Neural progenitor cell (in vitro differentiated cells): ENCODE results near the gene ARPC2. TPM values are rescaled to one million over a fixed set of nuclear protein-coding genes. Genes with fewer than 3 reads are reported as not detected.

Source experiments
- DNase-seq: peaks from one replicate; pipeline ENCODE4 v3.0.0-alpha.2; 2016; ENCODE audit warnings: low spot score
- H2AFZ ChIP-seq: fragments of 200-600 bp; sonication (generic); replicated peaks from 2 replicates; pipeline ENCODE4 v1.6.1; 2016; ENCODE audit warnings: antibody characterized with exemption
- H3F3A ChIP-seq: fragments of 200-600 bp; sonication (generic); 2 replicates; pipeline ENCODE4 v1.6.1; 2016; ENCODE audit warnings: antibody characterized with exemption, low read depth
- H3K27ac ChIP-seq: fragments of 200-600 bp; sonication (generic); 2 replicates; pipeline ENCODE4 v1.5.1; 2016; ENCODE audit warnings: mild to moderate bottlenecking
- H3K27me3 ChIP-seq: fragments of 200-600 bp; sonication (generic); 2 replicates; pipeline ENCODE4 v1.6.1; 2016; ENCODE audit warnings: mild to moderate bottlenecking, moderate library complexity
- H3K36me3 ChIP-seq: fragments of 200-600 bp; sonication (generic); 2 replicates; pipeline ENCODE4 v1.5.1; 2016
- H3K4me1 ChIP-seq: fragments of 200-600 bp; sonication (generic); 2 replicates; pipeline ENCODE4 v1.6.1; 2016; ENCODE audit warnings: mixed run types
- H3K4me2 ChIP-seq: fragments of 200-600 bp; sonication (generic); 2 replicates; pipeline ENCODE4 v1.6.1; 2016
- H3K4me3 ChIP-seq: fragments of 200-600 bp; sonication (generic); 2 replicates; pipeline ENCODE4 v1.5.1; 2016
- H3K79me2 ChIP-seq: fragments of 200-600 bp; sonication (generic); 2 replicates; pipeline ENCODE4 v1.6.1; 2016; ENCODE audit warnings: low read depth
- H3K9ac ChIP-seq: fragments of 200-600 bp; sonication (generic); 2 replicates; pipeline ENCODE4 v1.6.1; 2016
- H3K9me3 ChIP-seq: fragments of 200-600 bp; sonication (generic); 2 replicates; pipeline ENCODE4 v1.5.1; 2016; ENCODE audit warnings: low read depth
- H4K20me1 ChIP-seq: fragments of 200-600 bp; sonication (generic); 2 replicates; pipeline ENCODE4 v1.6.1; 2016; ENCODE audit warnings: low read depth
- H3K27ac Mint-ChIP-seq: 3 replicates; pipeline ENCODE4 v1.8.0; 2021; ENCODE audit warnings: mixed read lengths
- H3K27me3 Mint-ChIP-seq: 2 replicates; pipeline ENCODE4 v1.8.0; 2022; ENCODE audit warnings: low read depth, mild to moderate bottlenecking, inconsistent platforms, moderate library complexity, mixed read lengths; ENCODE audit not compliant: insufficient read depth
- H3K36me3 Mint-ChIP-seq: 3 replicates; pipeline ENCODE4 v1.8.0; 2021; ENCODE audit warnings: mixed read lengths
- H3K4me1 Mint-ChIP-seq: 3 replicates; pipeline ENCODE4 v1.8.0; 2021; ENCODE audit warnings: mixed read lengths
- H3K4me3 Mint-ChIP-seq: 3 replicates; pipeline ENCODE4 v1.8.0; 2021; ENCODE audit warnings: mild to moderate bottlenecking, moderate library complexity, mixed read lengths
- H3K9me3 Mint-ChIP-seq: 3 replicates; pipeline ENCODE4 v1.8.0; 2020; ENCODE audit warnings: mixed read lengths
- EZH2 ChIP-seq: fragments of 200-600 bp; sonication (generic); IDR thresholded peaks from 2 replicates; pipeline ENCODE4 v1.6.1; 2017; ENCODE audit warnings: antibody characterized with exemption, mild to moderate bottlenecking, moderate library complexity
- EZH2phosphoT487 ChIP-seq: fragments of 200-600 bp; sonication (generic); IDR thresholded peaks from 2 replicates; pipeline ENCODE4 v1.6.1; 2017; ENCODE audit warnings: antibody characterized with exemption
- total RNA-seq: library from RNA; depleted of rRNA; stranded (reverse); fragments of >200 nt; gene quantifications from 2 replicates; pipeline ENCODE4 v1.2.3, GENCODE V29; 2015; ENCODE audit warnings: low replicate concordance
- TF ChIP-seq, protein P1 (sequence below): fragments of 200-600 bp; sonication (generic); IDR thresholded peaks from 2 replicates; pipeline ENCODE4 v1.5.1; 2017; ENCODE audit warnings: antibody characterized with exemption, mild to moderate bottlenecking

Gene ARPC2
- total RNA-seq, 1 donor from 2014 or later, result 155 TPM

GRCh38 chr2:218259099-218259961, 42.3 kb downstream of the ARPC2 start:
- H3K9me3 ChIP-seq, result no peaks in the 10 kb centered on the region

DNA sequence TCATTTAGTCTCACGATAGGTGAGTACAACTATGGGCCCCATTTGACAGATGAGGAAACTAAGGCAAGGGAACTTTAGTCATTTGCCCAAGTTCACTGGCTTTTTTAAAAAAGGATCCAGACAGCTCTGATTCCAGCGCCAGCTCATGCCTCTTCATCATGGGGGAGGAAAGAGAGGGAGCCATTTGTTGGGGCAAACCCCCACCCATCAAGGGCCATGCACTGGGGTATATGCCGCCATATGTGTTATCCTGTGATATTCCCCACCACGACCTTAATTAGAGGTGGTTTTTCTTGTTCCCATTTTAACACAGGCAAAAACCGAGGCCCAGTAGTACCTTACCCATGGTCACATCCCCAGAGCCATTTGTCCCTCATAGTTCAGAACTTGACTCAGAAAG, 43.2 kb downstream of the ARPC2 start:
- H3F3A ChIP-seq, result peaks cover 28% of the 10 kb centered on the region
- peak overlapping the region; percentile 3 for H3K27ac Mint-ChIP-seq
- peaks cover 5% of the 10 kb centered on the region for H3K36me3 Mint-ChIP-seq
- no peak overlapping the region for H3K4me3 ChIP-seq
- no peak for DNase-seq
- H3K4me1 ChIP-seq, result peaks cover 14% of the 10 kb centered on the region
- H3K27me3 Mint-ChIP-seq, result peaks cover 3% of the 10 kb centered on the region
- no peak overlapping the region for H3K9ac ChIP-seq
- H3K27me3 ChIP-seq, result no peaks in the 10 kb centered on the region
- peak overlapping the region; percentile 1 for H3K4me3 Mint-ChIP-seq
- H3K27ac ChIP-seq, result no peak overlapping the region
- peaks cover 34% of the 10 kb centered on the region for H3K4me1 Mint-ChIP-seq
- H3K36me3 ChIP-seq, result no peaks in the 10 kb centered on the region
- TF ChIP-seq EZH2 (no peak), EZH2phosphoT487 (no peak)
- TF ChIP-seq, protein P1, sequence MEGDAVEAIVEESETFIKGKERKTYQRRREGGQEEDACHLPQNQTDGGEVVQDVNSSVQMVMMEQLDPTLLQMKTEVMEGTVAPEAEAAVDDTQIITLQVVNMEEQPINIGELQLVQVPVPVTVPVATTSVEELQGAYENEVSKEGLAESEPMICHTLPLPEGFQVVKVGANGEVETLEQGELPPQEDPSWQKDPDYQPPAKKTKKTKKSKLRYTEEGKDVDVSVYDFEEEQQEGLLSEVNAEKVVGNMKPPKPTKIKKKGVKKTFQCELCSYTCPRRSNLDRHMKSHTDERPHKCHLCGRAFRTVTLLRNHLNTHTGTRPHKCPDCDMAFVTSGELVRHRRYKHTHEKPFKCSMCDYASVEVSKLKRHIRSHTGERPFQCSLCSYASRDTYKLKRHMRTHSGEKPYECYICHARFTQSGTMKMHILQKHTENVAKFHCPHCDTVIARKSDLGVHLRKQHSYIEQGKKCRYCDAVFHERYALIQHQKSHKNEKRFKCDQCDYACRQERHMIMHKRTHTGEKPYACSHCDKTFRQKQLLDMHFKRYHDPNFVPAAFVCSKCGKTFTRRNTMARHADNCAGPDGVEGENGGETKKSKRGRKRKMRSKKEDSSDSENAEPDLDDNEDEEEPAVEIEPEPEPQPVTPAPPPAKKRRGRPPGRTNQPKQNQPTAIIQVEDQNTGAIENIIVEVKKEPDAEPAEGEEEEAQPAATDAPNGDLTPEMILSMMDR, result no peak
- H4K20me1 ChIP-seq, result no peaks in the 10 kb centered on the region
- H2AFZ ChIP-seq, result no peak overlapping the region
- no peaks in the 10 kb centered on the region for H3K79me2 ChIP-seq
- H3K4me2 ChIP-seq, result peak overlapping the region; percentile 11
- no peaks in the 10 kb centered on the region for H3K9me3 ChIP-seq
- H3K9me3 Mint-ChIP-seq, result no peaks in the 10 kb centered on the region

More at GRCh38 chr2:218259099-218259961, 42.3 kb downstream of the ARPC2 start:
- Histone ChIP-seq H3K4me3 (no peak overlapping the region), H3K27ac (no peak overlapping the region), H3K4me2 (no peak overlapping the region), H3K27me3 (no peaks in the 10 kb centered on the region), H3K9ac (no peak overlapping the region), H3K4me1 (peaks cover 14% of the 10 kb centered on the region), H3F3A (peaks cover 28% of the 10 kb centered on the region), H3K79me2 (no peaks in the 10 kb centered on the region), H2AFZ (no peak overlapping the region), H4K20me1 (no peaks in the 10 kb centered on the region), H3K36me3 (no peaks in the 10 kb centered on the region)
- Mint-ChIP-seq H3K27ac (peak overlapping the region; percentile 96), H3K9me3 (no peaks in the 10 kb centered on the region), H3K27me3 (peaks cover 3% of the 10 kb centered on the region), H3K4me3 (no peak overlapping the region), H3K36me3 (peaks cover 5% of the 10 kb centered on the region), H3K4me1 (peaks cover 34% of the 10 kb centered on the region)
- no peak for DNase-seq
- TF ChIP-seq, protein P1, result no peak
- TF ChIP-seq EZH2, result no peak
- TF ChIP-seq EZH2phosphoT487, result no peak

- Histone ChIP-seq H4K20me1 (no peaks in the 10 kb centered on the region), H3K36me3 (no peaks in the 10 kb centered on the region), H3K79me2 (no peaks in the 10 kb centered on the region), H3K4me2 (peak within 1 kb of the TSS; percentile 11), H3K9ac (no peak within 1 kb of the TSS), H3K27me3 (no peaks in the 10 kb centered on the region), H3K4me3 (no peak within 1 kb of the TSS), H3K9me3 (no peaks in the 10 kb centered on the region), H3K4me1 (peaks cover 14% of the 10 kb centered on the region), H3K27ac (no peak within 1 kb of the TSS), H3F3A (peaks cover 21% of the 10 kb centered on the region), H2AFZ (no peak within 1 kb of the TSS)
- peaks cover 9% of the 10 kb centered on the region for H3K36me3 Mint-ChIP-seq
- H3K4me3 Mint-ChIP-seq, result peak within 1 kb of the TSS; percentile 61
- peaks cover 3% of the 10 kb centered on the region for H3K27me3 Mint-ChIP-seq
- no peaks in the 10 kb centered on the region for H3K9me3 Mint-ChIP-seq
- peak within 1 kb of the TSS; percentile 96 for H3K27ac Mint-ChIP-seq
- DNase-seq, result peak; percentile 71
- peaks cover 34% of the 10 kb centered on the region for H3K4me1 Mint-ChIP-seq
- TF ChIP-seq, protein P1, result no peak
- TF ChIP-seq EZH2phosphoT487, result no peak
- no peak for TF ChIP-seq EZH2
Observed at GRCh38 chr2:218260742-218261422, 43.9 kb downstream of the ARPC2 start, which contains the start of gene GPBAR1. Gene GPBAR1, plus strand, starts transcription at chr2:218261015. Its CDS starts 1,710 bp downstream, at chr2:218262725.
